Kidney (tissue), 14 donors: ENCODE data around the gene STYK1. TPM values are rescaled to one million over a fixed set of nuclear protein-coding genes. Genes with fewer than 3 reads are reported as not detected.
"Not testable (repeated sequence)": the region's sequence is repeated elsewhere in the genome, so short reads cannot be mapped to it uniquely, and the experiment has no call there.

ENCODE experiments used
- DNase-seq, 5 donors: peaks; one replicate each; pipeline ENCODE4 v3.0.0-alpha.2; 2013 to 2020
- FAIRE-seq: peaks from 2 replicates; lab custom pipeline; 2012; peaks lifted over from hg19 to GRCh38; lab: Jason Lieb, UNC
- H3K27ac ChIP-seq, 2 donors: one replicate each; pipeline ENCODE4 v1.7.0; 2013; ENCODE audit warnings: low read depth in 2 of 2, low read length in 2 of 2, inconsistent platforms in 1 of 2
- H3K27me3 ChIP-seq: one replicate; pipeline ENCODE4 v1.7.1; 2013; ENCODE audit warnings: low read length, inconsistent platforms; ENCODE audit not compliant: control insufficient read depth, insufficient read depth
- H3K36me3 ChIP-seq, 3 donors: one replicate each; pipeline versions ENCODE4 v1.7.0 to v1.7.1; 2013; ENCODE audit warnings: low read length in 3 of 3, control low read depth in 1 of 3, inconsistent platforms in 1 of 3; ENCODE audit not compliant: insufficient read depth in 3 of 3, control insufficient read depth in 2 of 3
- H3K4me1 ChIP-seq, 3 donors: one replicate each; pipeline versions ENCODE4 v1.7.0 to v1.7.1; 2013; ENCODE audit warnings: low read length in 3 of 3, inconsistent platforms in 1 of 3, low read depth in 1 of 3; ENCODE audit not compliant: control insufficient read depth in 2 of 3, insufficient read depth in 2 of 3
- H3K4me3 ChIP-seq, 3 donors: one replicate each; pipeline versions ENCODE4 v1.7.0 to v1.8.1; 2013; ENCODE audit warnings: low read length in 3 of 3, control low read depth in 1 of 3, inconsistent platforms in 1 of 3
- H3K9ac ChIP-seq, 3 donors: one replicate each; pipeline versions ENCODE4 v1.7.0 to v1.7.1; 2013; ENCODE audit warnings: low read length in 3 of 3, control low read depth in 1 of 3, inconsistent platforms in 1 of 3
- H3K9me3 ChIP-seq, 3 donors: one replicate each; pipeline versions ENCODE4 v1.7.0 to v1.7.1; 2013; ENCODE audit warnings: low read length in 3 of 3, control low read depth in 1 of 3, inconsistent platforms in 1 of 3; ENCODE audit not compliant: control insufficient read depth in 2 of 3, insufficient read depth in 1 of 3
- CTCF ChIP-seq: IDR thresholded peaks from 3 replicates; pipeline ENCODE4 v1.5.1; 2012; ENCODE audit warnings: mild to moderate bottlenecking, moderate library complexity, borderline replicate concordance; ENCODE audit not compliant: insufficient read depth; ENCODE audit errors: extremely low read depth
- intact Hi-C: fragments of 100-400 bp; cut with DNase I; formaldehyde crosslinking; loops from one replicate; pipeline ENCODE4 v1.11.1; 2022
- polyA plus RNA-seq: library from polyadenylated mRNA; stranded (reverse); fragments of 350-450 nt; fragmentation: Illumina TruSeq; extraction: RNeasy Lipid Tissue Mini Kit (QIAGEN cat#74804); gene quantifications from one replicate; pipeline ENCODE4 v1.2.3, GENCODE V29; 2014; ENCODE audit warnings: low read depth, low replicate concordance; ENCODE audit not compliant: insufficient read depth
- total RNA-seq: library from RNA; stranded (reverse); fragmentation: NEBNext Ultra II Directional; extraction: Animal tissue kit (Norgen Biotek cat#: 25700); gene quantifications from one replicate; pipeline ENCODE4 v1.2.1, GENCODE V29; 2021
- donor health status: control.
- donor health status: control.
- donor health status: control.
- donor health status: control.
- donor health status: control.
- donor health status: DM: yes; HTN: yes; CAD: no.
- donor health status: Normal renal cell carcinoma (clear cell type).

The STYK1 gene
- total and polyA plus RNA-seq, 2 donors from 2014 or later = 0.58 to 1.6 TPM

- Histone ChIP-seq H3K9me3 (no peaks in the 10 kb centered on the region), H3K27me3 (no peaks in the 10 kb centered on the region), H3K4me3 (no peak overlapping the region), H3K27ac (no peak overlapping the region), H3K4me1 (no peaks in the 10 kb centered on the region), H3K36me3 (no peaks in the 10 kb centered on the region), H3K9ac (no peak overlapping the region)
- no peak for FAIRE-seq
- intact Hi-C loops = no loop called here
- TF ChIP-seq CTCF = no peak
- DNase-seq = no peak
Observed at GRCh38 chr12:10590966-10591365, 82.9 kb downstream of the STYK1 start.

- Histone ChIP-seq H3K4me1 (no peaks in the 10 kb centered on the region), H3K27me3 (no peaks in the 10 kb centered on the region), H3K4me3 (no peak overlapping the region), H3K9me3 (no peaks in the 10 kb centered on the region), H3K36me3 (no peaks in the 10 kb centered on the region), H3K27ac (no peak overlapping the region), H3K9ac (no peak overlapping the region)
- TF ChIP-seq CTCF = no peak
- intact Hi-C loops = no loop called here
- no peak for FAIRE-seq
- no peak for DNase-seq
Observed at GRCh38 chr12:10584415-10584814, 89.4 kb downstream of the STYK1 start.

- H3K9me3 ChIP-seq = no peaks in the 10 kb centered on the region
- no peaks in the 10 kb centered on the region for H3K27me3 ChIP-seq
- no peaks in the 10 kb centered on the region for H3K36me3 ChIP-seq
- no peak for TF ChIP-seq CTCF
- H3K27ac ChIP-seq = no peak overlapping the region
- H3K4me3 ChIP-seq = no peak overlapping the region
- intact Hi-C loops = no loop called here
- DNase-seq (no peak), FAIRE-seq (no peak)
- no peaks in the 10 kb centered on the region for H3K4me1 ChIP-seq
- no peak overlapping the region for H3K9ac ChIP-seq
Observed at GRCh38 chr12:10582704-10583103, 91.1 kb downstream of the STYK1 start.

- intact Hi-C loops, H3K4me1 ChIP-seq, H3K4me3 ChIP-seq, H3K9ac ChIP-seq, H3K27me3 ChIP-seq, H3K36me3 ChIP-seq, H3K9me3 ChIP-seq, DNase-seq, FAIRE-seq, H3K27ac ChIP-seq: not testable (repeated sequence)
Observed at GRCh38 chr12:10582133-10582532, 91.7 kb downstream of the STYK1 start.
